Raji (cell line): ENCODE results near the gene TRIM56.

Experiments used
- POLR2A ChIP-seq: IDR thresholded peaks from 2 replicates; pipeline ENCODE4 v1.6.1; 2011; ENCODE audit warnings: low read depth, low read length, control low read depth; ENCODE audit not compliant: insufficient read depth

The TRIM56 gene

DNA sequence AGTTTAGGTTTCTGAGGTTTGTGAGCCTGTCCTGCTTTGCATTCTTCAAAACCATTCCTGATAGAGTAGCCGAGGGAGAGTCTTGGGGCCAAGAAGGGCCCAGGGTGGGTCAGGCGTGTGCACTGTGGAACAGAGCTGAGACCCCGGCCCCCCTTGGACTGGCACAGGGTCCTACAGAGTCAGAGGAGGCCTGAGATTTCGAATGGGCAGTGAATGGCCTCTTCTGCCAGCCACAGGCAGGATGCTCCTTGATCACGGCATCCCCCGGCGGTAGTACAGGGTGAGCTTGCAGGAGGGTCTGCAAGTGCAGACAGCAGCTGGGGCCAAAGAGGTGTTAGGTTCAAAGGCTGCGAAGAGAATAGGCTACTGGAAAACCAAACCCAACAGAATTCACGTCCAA is 4.6 kb downstream of the TRIM56 start:
- TF ChIP-seq POLR2A = no peak

DNA sequence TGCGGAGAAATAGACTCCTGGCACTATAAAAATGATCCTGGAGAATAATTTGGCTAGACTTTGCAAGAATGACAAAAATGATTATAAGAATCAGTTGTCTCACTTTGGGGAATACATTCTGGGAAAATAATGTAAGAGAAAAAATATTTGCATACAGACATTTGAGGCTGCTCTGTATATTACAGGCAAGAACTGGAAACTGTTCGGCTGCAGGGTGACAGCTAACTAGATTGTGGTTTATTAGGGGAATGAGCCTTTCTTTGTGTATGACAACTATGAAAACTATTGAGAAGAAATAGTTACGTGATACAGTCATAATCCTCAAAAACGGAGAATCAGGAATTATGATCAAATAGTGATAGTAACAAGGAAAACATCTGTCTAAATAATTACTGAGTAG is 8.6 kb downstream of the TRIM56 start:
- no peak for TF ChIP-seq POLR2A

DNA sequence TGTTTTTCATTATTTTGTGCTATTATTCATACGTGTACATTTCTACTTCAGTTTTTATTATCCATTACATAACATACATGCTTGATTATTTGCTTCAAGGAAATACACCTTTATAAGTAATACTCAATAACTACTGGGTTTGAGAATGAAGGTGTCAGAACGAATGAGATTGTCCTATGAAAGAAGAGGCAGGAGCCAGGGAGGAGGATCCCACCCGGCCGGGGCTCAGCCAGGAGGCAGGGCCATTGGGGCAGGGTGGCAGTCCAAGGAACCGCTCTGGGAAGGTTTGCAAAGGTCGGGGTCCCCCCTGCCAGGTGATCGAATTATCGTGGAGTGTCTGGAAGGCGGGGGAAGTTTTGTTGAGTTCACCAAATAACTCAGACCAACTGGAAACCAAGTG is 9.1 kb downstream of the TRIM56 start:
- no peak for TF ChIP-seq POLR2A

DNA sequence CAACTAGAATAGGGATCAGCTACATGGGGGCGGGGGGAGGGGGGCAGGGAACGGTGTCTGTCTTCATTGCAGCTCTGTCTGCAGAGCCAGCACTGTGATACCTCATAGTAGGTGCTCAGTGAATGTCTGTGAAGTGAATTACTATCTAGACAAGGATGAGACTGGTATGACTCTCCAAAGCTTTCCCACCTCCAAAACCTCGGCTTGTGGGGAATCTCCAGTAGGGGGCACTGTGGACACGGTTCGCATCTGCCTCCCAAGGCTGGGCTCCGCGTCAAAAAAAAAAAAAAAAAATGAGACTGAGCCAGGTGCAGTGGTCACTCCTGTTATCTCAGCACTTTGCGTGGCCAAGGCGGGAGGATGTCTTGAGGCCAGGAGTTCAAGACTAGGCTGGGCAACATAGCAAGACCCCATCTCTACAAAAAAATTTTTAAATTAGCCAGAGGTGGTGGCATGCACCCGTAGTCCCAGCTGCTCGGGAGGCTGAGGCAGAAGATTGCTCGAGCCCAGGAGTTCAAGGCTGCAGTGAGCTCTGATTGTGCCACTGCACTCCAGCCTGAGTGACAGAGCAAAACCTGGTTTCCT is 9.6 kb downstream of the TRIM56 start:
- TF ChIP-seq POLR2A = no peak

DNA sequence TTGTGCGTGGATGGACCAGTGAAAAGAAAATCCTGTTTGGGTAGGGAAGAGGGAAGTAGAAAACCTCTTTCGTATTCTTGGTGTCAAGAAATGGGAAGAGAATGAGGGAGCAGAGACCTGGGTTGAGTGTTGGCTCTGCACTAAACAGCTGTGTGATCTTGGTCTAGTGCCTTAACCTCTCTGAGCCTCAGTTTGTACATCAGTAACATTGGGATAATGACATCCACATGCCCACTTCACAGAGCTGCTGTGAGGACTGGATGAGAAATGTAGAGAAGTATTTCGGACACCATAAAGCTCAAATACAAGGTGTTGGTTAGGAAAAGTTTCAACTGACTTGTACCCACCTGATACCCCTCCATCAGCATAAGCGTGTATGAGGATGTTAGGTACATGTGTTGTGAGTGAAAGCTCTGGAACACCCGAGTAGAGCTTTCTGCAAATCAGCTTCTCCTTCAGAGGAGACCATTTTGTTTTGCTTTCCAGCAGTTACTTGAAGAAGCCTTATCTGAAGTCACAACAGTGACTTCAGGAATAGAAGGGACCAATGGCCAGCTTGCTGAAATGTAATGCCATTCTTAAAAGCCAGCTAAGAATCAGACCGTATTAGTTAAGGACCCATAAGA is 11.2 kb downstream of the TRIM56 start:
- 0 out of 2 replicates have a peak, but pooled peaks have one; percentile 12 for TF ChIP-seq POLR2A

DNA sequence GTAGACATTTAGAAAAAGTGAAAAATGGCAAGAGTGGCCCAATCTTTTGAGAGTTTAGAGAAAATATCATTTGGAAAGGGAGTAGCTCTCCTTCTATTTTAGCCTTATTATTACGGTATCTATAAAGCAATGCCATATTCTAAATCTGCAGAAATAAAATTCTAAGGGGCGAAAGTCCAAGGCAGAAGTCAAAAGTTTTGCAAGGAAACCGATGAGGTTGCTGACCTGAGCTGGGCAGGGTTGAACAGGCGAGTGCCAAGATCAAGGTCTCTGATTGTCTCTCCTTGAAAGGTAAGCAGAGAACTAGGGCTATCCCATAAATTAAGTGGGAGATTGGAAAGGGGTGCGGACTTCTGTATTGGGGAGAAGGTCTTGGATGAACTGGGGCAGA is 11.7 kb downstream of the TRIM56 start:
- TF ChIP-seq POLR2A = no peak

DNA sequence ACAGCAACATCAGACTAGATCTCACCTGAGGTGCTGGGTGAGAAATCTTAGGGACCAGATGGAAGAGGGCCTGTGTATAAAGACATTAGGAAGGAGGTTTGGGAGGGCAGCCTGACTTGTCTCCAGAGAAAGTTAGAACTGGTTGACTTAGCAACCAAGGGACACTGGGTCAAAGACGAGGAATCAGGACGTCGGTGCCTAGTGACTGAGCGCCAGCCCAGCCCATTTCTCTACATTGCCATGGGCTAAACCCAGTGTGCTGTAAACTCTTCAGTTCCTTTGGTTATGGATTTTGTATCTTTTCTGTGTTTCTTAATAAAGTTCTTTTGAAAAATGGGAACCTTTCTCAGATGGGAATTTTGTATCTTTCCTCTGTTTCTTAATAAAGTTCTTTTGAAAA is 12.3 kb downstream of the TRIM56 start:
- no peak for TF ChIP-seq POLR2A

DNA sequence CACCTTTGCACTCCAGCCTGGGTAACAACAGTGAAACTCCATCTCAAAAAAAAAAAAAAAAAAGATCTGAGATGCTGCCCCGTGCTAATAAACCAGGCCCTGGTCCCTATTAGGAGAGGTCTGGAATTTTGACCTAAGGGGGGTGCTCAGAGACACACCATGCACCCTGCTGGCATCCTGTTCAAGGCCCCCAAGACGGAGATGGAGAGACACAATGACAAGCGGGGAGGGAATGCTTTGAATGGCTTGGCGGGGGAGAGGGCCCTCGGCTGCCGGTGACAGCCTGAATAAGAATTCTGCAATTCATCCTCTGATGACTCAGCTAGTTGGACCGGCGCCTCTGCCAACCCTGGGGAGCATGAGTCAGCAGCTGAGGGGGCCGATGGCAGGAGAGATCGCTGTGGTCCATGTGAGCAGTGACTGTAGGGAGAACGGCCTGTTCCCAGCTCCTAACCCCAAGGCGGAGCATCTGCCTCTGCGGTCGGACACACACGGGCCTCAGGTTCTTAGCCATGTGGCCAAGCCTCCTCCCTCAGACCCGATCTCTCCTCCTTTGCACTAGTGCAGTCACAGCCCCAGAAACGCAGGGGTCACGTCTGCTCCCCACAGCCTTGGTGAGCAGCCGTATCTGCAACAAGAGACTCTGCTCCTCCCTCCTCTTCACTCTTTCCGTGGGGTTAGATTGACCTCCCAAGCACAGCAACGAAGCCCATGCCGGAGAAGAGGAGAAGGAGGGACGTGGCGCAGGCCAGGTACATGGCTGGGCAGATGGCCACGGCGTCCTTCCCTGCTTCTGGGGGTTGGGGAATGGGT is 14.9 kb downstream of the TRIM56 start:
- no peak for TF ChIP-seq POLR2A

DNA sequence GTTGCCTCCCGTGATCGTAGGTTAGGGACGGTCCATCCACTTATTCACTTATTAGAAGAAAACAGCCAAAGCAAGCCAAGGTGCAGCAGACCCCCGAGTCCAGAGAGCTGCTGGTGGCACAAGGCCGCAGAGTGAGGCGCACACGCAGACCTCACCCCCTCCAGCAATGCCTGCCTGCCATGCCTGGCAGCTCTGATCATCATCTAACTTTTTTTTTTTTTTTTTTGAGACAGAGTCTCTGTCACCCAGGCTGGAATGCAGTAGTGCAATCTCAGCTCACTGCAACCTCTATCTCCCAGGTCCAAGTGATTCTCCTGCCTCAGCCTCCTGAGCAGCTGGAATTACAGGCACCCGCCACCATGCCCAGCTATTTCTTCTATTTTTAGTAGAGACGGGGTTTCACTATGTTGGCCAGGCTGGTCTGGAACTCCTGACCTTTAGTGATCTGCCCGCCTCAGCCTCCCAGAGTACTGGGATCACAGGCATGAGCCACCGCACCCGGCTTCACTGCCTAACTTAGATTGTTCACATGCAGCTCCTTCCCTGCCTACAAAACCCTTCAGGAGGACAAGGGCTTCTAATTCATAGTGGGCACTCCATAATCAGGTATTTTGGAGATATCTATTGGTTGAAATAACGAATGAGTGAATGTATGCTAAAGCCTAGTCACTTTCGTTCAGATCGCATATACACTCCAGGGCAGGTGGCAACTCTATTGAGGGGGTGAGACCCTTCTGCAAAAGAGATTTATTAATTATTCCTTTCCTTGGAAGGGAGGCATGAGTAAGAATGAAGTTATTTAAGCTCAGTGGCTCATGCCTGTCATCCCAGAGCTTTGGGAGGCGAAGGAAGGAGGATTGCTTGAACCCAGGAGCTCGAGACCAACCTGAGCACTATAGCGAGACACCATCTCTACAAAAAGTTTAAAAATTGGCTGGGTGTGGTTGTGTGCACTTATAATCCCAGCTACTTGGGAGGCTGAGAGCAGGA is 15.9 kb downstream of the TRIM56 start:
- TF ChIP-seq POLR2A = no peak

DNA sequence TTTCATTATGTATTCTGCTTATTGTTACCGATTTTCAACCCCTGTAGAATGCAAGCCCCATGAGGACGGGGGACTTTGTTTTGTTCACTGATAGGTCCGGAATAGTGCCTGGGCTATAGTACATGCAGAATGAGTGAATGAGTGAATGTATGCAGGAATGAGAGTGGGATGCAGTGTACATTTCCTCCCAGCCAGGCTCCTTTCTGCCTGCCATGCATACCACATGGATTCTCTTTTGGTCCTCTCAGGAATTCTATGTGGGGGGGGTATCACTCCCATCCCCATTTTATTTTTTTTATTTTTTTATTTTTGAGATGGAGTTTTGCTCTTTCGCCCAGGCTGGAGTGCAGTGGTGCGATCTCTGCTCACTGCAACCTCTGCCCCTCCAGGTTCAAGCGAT is 16.7 kb downstream of the TRIM56 start:
- TF ChIP-seq POLR2A = no peak

DNA sequence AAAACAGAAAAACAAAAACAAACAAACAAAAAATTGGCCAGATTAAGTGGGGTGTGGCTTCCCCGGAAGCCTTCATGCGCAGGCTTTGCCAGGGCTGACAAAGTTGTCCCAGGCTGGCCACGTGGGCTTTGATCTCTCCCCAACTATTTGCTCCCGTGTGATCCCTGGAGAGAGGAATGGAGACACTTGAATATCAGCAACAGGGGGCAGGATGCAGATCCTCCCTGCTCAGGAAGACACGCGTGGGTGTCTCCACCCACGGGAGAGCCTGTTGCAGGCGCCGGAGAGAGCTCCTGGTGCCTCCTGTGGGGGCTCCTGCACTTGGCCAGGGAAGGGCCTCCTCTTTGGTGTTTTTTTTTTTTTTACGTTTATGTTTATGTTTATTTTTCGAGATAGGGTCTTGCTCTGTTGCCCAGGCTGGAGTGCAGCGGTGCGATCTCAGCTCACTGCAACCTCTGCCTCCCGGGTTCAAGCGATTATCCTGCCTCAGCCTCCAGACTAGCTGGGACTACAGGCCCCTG is 19.0 kb downstream of the TRIM56 start:
- no peak for TF ChIP-seq POLR2A

DNA sequence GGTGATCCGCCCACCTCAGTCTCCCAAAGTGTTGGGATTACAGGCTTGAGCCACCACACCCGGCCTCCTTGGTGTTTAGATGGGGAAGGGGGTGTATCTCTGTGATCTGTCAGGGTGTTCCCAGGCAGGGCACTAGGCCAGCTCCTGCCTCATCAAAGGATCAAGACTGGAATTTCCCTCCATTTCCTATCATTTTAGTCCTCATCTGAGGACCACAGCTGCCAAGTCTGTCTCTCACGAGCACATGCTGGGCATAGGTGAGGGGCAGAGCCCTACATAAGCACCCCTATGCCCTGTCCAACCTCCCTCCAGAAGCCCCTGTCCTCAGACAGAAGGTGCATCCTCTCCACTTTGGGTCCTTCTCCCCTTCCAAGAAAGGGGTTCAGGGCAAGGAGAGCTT is 19.5 kb downstream of the TRIM56 start:
- TF ChIP-seq POLR2A = no peak

DNA sequence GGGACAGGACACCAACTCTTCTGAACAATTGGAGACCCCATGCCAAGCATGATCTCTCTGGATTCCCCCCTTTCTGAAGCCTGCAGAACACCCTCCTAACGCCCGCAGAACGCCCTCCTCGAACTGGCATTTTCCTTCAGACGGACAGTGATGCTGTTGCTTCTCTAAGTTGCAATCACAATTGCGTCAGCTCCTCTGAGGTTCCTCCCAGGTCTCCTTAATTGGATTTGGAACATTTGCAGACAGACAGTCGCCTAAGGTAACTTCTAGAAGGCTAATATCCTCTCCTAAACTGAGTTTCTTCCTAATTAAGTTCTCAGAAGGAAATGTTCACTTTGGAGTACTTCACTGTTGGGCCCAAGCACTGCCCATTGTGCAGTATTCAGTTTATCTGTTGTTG is 21.1 kb downstream of the TRIM56 start:
- TF ChIP-seq POLR2A = no peak

DNA sequence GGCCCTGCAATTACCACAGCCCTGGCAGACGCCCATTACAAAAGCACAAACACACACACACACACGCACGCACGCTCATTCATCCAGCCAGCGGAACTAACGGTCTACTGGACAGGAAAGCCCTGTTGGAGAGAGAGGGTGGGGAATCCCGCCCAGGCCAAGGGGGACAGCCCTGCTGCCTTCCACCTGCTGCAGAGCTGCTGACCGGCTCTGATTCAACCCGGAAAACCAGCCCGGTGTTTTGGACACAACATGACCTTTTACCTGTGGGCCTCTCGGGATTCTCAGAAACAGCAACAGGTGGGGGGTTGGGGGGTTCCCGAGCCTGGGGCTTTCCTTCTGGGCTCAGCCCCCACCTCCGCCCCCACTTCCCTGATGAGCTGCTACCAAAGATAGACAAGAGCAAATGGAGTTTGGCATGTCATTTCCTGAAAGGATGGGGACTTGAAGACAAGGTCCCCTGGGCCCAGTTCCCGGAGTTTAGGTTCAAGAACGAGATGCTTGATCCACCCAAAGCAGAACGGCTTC is 23.1 kb downstream of the TRIM56 start:
- no peak for TF ChIP-seq POLR2A

DNA sequence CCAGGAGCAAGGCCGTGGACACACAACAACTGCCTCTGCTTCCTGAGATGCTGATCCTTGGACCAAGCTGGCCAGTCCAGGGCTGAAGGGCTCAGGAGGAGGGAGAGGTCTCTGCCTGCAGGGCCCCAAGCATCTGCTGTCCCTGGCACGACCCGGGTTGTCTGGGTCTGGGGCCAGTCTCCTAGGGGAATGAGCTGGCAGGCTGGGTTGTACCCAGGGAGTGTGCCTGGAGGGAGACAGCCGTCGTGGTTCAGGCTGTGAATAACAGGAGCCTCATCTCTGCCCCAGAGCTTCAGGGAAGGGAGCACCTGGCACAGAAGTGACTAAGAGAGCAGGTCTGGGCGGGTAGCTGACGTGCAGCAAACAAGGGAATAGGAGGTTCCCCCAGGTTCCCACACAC is 23.7 kb downstream of the TRIM56 start:
- no peak for TF ChIP-seq POLR2A
